Tibial nerve (tissue), 4 donors: ENCODE results near the gene PLEKHA7.

Experiments
- CTCF ChIP-seq, 5 experiments: fragments of 200-600 bp in 3 of 5; fragments of 450-650 bp in 2 of 5; sonication (generic) in 3 of 5; IDR thresholded peaks; one replicate each; pipeline ENCODE4 v1.5.1; 2016 to 2019; ENCODE audit warnings: antibody characterized with exemption in 5 of 5, mild to moderate bottlenecking in 3 of 5, moderate library complexity in 2 of 5
- EP300 ChIP-seq, 2 donors: sonication (generic); formaldehyde crosslinking; IDR thresholded peaks; one replicate each; pipeline ENCODE4 v1.6.1; 2017; ENCODE audit warnings: antibody characterized with exemption in 2 of 2, mild to moderate bottlenecking in 1 of 2

- TF ChIP-seq CTCF (IDR thresholded peaks at IDR 0.05), result no peak
- no peak for TF ChIP-seq EP300 (IDR thresholded peaks at IDR 0.05)
Measured at GRCh38 chr11:16758382-16759024, 255.7 kb downstream of the PLEKHA7 start.
